ENCODE data around the gene ERBIN.

The ERBIN gene

GRCh38 chr5:65916636-65917035 is 9.7 kb upstream of the ERBIN start:
- DNase-seq (ENCODE audit: low read depth), result no peak
- TF ChIP-seq, protein P1, sequence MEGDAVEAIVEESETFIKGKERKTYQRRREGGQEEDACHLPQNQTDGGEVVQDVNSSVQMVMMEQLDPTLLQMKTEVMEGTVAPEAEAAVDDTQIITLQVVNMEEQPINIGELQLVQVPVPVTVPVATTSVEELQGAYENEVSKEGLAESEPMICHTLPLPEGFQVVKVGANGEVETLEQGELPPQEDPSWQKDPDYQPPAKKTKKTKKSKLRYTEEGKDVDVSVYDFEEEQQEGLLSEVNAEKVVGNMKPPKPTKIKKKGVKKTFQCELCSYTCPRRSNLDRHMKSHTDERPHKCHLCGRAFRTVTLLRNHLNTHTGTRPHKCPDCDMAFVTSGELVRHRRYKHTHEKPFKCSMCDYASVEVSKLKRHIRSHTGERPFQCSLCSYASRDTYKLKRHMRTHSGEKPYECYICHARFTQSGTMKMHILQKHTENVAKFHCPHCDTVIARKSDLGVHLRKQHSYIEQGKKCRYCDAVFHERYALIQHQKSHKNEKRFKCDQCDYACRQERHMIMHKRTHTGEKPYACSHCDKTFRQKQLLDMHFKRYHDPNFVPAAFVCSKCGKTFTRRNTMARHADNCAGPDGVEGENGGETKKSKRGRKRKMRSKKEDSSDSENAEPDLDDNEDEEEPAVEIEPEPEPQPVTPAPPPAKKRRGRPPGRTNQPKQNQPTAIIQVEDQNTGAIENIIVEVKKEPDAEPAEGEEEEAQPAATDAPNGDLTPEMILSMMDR (IDR thresholded peaks at IDR 0.05; ENCODE audit: control insufficient read depth, extremely low read depth, insufficient read depth), result no peak
- H3K4me3 ChIP-seq (ENCODE audit: low read depth, low read length), result no peak overlapping the region

DNA sequence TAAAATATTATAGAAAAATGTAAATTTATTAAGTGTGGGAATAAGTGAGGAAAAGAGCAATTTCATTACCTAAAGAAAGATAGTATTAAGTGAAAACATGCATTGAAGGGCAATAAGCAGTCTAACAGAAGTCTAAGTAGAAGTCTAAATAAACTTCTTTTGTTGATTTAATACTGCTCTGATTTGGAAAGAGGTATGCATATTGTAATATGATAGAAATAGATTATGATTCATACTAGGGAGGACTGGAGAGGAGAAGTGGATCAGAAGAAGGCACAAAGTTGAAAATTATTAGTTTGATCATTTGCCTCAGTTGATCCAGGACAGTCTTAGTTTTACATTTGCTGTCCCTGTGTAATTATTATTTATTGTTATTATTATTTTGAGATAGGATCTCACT is 6.6 kb upstream of the ERBIN start:
- no peak for DNase-seq (ENCODE audit: low read depth)
- TF ChIP-seq, protein P1 (IDR thresholded peaks at IDR 0.05; ENCODE audit: control insufficient read depth, extremely low read depth, insufficient read depth), result no peak
- H3K4me3 ChIP-seq (ENCODE audit: low read depth, low read length), result no peak overlapping the region

DNA sequence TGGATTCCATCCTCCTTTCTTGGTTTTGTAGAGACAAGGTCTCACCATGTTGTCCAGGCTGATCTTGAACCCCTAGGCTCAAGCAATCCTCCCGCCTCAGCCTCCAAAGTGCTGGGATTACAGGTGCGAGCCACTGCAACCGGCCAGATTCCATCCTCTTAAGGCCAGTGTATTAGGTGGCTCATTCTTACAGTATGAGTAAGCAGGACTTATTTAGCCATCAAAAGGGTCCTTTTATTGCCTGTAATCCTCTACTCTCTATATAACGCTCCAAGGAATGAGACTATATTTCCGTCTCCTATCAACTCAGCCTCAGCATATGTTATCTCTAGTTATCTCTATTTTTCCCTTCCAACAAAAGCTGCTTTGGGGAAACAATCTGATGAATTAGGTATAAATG is 3.0 kb upstream of the ERBIN start:
- TF ChIP-seq, protein P1 (IDR thresholded peaks at IDR 0.05; ENCODE audit: control insufficient read depth, extremely low read depth, insufficient read depth), result no peak
- no peak overlapping the region for H3K4me3 ChIP-seq (ENCODE audit: low read depth, low read length)
- DNase-seq (ENCODE audit: low read depth), result no peak

DNA sequence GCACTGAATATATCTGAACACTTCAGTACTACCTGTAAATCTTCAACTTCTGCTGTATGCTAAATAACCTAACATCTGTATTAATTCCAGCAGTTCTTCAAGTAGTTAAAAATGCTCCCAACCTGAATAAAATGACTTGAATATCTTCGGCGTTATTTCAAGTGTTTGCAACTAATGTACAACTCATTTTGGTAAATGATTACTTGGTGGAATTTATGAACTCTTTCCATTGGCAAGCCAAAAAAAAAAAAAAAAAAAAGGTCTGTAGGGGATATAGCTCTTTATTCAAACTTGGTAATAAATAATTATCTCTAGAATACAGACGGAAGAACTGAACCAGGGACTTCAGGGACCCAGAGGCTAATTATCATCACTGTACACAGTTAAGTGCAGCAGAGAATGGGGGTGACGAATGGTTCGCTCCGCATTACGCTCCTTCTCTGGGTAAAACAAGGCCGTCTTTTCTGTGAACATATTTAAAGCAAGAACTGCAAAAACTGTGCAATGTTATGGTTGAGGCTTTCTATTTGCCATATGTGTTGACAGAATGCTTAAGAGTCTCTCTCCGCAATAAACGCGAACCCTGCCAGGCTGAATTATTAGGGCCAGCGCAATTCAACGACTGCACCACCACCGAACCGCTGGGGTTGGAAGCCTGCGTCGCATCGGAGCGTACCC is 1.9 kb upstream of the ERBIN start:
- no peak overlapping the region; the same call in 1 of the 2 replicates for H3K4me3 ChIP-seq (ENCODE audit: low read depth, low read length)
- DNase-seq (ENCODE audit: low read depth), result no peak
- TF ChIP-seq, protein P1 (IDR thresholded peaks at IDR 0.05; ENCODE audit: control insufficient read depth, extremely low read depth, insufficient read depth), result no peak

- H3K4me3 ChIP-seq (ENCODE audit: low read depth, low read length), result peak overlapping the region; percentile 48
- DNase-seq (ENCODE audit: low read depth), result no peak
- TF ChIP-seq, protein P1 (IDR thresholded peaks at IDR 0.05; ENCODE audit: control insufficient read depth, extremely low read depth, insufficient read depth), result no peak
Measured at GRCh38 chr5:65925044-65925600, 1.3 kb upstream of the ERBIN start.

DNA sequence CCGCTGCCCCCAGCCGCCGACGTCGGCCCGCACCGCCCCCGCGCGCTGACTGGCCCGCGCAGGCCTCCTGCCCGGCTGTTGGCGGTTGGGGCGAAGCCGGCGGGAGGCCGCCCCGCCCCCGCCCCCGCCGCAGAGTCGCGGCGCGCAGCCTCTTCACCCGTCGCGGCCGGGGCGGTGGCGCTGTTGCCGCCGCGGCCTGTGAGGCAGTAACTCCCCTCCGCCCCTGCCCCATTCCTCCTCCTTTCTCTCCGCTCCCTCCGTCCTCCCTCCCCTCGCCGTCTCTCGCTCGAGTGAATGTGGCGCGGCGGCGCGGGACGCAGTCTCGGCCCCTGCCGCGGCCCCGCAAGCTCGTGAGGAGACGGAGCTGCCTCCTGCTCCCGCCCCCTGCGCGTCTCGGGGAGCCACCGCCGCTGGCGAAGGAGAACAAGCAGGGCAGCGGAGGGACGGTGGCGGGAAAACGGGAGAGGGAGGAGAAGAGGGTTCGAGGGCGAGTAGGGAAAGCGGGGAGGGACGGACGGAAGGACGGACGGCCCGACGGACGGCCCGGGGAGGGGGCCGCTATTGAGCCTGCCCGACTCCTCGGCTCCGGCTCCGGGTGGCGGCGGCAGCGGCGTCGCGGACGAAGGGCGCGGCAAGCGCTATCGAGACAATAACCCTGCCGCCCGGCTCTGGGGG is 637 bp upstream of the ERBIN start:
- peak overlapping the region; percentile 64 for H3K4me3 ChIP-seq (ENCODE audit: low read depth, low read length)
- TF ChIP-seq, protein P1 (IDR thresholded peaks at IDR 0.05; ENCODE audit: control insufficient read depth, extremely low read depth, insufficient read depth), result peak; percentile 79
- peak; percentile 47 for DNase-seq (ENCODE audit: low read depth)
